Stimulated activated CD4-positive, alpha-beta T cell treated with anti-CD3 and anti-CD28 coated beads, TNF-alpha, amount 100 ng/mL, for 4 hours (primary cell): ENCODE results near the gene CACNB2.
"Not testable (repeated sequence)": the region's sequence is repeated elsewhere in the genome, so short reads cannot be mapped to it uniquely, and the experiment has no call there.

Experiments
- DNase-seq, 3 experiments: peaks; one replicate each; pipeline ENCODE4 v3.0.0-alpha.2; 2020; ENCODE audit warnings: low read depth in 3 of 3

Gene CACNB2

DNA sequence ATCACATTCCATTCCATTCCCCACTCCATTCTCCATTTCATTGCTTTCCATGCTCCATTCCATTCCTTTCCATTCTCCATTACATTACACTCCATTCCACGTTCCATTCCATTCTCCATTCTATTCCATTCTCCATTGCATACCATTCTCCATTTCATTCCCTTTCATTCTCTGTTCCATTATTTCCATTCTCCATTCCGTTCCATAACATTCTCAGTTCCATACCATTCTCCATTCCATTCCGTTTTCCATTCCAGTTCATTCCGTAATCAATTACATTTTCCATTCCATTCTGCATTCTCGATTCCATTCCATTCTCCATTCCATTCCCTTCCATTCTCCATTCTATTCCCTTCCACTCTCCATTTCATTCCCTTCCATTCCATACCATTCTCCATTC is 424.8 kb downstream of the CACNB2 start:
- DNase-seq, result no peak

DNA sequence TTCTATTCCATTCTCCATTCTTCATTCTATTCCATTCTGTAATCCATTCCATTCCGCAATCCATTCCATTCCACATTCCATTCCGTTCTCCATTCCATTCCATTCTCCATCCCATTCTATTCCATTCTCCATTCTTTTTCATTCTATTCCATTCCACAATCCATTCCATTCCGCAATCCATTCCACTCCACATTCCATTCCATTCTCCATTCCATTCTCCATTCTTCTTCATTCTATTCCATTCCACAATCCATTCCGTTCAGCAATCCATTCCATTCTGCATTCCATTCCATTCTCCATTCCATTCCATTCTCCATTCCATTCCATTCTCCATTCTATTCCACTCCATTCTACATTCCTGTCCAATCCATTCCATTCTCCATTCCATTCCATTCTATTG is 426.0 kb downstream of the CACNB2 start:
- no peak for DNase-seq

DNA sequence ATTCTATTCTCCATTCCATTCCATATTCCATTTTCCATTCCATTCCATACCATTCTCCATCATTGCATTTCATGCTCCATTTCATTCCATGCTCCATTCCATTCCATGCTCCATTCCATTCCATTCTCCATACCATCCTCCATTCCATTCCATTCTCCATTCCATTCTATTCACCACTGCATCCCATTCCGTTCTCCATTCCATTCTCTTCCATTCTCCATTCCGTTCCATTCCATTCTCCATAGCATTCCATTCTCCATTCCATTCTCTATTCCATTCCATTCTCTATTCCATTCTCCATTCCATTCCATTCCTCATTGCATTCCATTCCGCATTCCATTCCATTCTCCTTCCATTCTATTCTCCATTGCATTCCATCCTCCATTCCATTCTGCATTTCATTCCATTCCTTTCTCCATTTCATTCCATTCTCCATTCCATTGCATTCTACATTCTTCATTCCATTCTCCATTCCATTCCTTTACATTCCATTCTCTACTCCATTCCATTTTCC is 427.2 kb downstream of the CACNB2 start:
- DNase-seq, result no peak

DNA sequence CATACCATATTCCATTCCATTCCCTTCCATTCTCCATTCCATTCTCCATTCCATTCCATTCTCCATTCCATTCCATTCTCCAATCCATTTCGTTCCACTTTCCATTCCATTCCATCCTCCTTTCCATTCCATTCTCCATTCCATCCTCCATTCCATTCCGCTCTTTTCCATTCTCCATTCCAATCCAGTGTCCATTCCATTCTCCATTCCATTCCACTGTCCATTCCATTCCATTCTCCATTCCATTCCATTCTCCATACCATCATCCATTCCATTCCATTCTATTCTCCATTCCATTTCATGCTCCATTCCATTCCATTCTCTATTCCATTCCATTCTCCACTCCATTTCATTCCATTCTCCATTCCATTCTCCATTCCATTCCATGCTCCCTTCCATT is 430.2 kb downstream of the CACNB2 start:
- DNase-seq, result not testable (repeated sequence)

DNA sequence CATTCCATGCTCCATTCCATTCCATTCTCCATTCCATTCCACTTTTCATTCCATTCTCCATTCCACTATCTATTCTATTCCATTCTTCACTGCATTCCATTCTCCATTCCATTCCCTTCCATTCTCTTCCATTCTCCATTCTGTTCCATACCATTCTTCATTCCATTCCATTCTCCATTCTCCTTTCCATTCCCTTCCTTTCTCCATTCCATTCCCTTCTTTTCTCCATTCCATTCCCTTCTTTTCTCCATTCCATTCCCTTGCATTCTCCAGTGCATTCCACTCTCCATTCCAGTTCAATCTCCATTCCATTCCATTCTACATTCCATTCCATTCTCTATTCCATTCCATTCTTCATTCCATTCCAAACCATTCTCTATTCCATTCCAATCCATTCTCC is 430.9 kb downstream of the CACNB2 start:
- no peak for DNase-seq

DNA sequence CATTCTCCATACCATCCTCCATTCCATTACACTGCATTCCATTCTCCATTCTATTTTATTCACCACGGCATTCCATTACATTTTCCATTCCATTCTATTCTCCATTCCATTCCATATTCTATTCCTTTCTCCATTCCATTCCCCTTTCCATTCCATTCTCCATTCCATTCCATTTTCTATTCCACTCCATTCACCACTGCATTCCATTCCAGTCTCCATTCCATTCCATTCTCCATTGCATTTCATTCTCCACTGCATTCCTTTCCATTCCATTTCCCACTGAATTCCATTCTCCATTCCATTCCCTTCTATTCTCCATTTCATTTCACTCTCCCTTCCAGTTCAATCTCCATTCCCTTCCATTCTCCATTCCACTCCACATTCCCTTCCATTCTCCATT is 431.6 kb downstream of the CACNB2 start:
- DNase-seq, result no peak

DNA sequence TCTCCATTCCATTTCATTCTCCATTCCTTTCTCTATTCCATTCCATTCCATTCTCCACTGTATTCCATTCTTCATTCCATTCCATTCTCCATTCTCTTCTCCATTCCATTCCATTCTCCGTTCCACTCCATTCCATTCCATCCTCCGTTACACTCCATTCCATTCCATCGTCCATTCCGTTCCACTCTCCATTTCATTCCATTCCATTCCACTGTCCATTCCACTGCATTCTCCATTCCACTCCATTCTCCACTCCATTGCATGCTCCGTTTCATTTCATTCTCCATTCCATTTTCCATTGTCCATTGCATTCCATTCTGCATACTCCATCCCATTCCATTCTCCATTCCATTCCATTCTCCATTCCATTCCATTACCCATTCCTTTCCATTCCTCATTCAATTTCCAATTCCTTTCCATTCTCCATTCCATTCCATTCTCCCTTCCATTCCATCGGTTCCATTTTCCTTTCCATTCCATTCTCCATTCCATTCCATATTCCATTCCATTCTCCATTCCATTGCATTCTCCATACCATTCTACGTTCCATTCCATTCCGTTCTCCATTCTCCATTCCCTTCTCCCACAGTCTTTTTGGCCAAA is 432.8 kb downstream of the CACNB2 start:
- DNase-seq, result no peak

DNA sequence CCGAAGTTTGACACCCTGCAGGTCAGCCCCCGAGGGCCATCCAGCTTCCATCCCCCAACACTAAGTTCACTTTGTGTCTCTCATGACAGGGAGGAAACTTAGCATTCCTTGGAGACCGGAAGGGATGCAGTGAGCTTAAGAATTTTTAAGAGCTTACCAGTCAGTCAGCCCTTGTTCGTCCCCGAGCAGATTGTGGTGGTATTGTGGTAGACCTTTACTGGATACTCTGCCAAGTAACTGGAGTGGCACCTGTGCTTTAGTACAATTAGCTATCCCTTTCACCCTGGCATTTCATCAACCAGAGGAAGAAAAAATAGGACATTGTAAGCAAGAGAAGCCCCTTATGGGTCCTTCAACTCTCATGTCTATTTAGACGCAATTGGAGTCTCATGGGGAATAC is 436.4 kb downstream of the CACNB2 start:
- no peak for DNase-seq

DNA sequence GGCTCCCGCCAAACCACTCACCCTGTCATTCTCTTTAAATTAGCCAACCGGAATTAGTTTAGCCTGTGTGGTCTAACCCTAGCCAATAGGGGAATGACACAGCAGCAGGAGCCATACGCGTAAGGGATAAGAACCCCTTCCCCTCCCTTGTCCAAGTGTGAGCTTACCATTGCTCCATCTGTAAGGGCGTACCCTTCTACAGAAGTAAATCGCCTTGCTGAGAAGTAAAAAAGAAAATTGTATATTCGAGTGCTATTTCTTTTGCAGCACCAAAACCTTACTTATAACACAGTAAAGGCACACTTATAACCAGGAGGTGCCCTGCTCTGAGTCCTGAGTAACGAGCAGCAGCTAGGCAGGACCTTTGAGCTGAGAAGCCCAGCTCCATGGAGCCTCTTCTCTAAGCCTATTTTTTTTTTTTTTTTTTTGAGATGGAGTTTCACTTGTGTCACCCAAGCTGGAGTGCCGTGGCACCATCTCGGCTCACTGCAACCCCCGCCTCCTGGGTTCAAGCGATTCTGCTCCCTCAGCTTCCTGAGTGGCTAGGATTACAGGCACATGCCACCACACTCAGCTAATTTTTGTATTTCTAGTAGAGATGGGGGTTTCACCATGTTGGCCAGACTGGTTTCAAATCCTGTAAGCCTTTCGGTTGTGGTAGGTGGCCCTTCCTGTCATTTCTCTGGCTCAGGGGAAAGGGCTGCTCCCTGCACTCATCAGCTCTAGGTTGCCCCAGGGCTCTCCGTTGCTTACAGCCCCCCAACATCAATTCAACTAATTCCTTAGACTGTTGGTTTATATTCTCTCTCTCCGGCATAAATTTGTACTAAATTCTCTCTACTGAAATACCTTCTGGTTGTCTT is 437.8 kb downstream of the CACNB2 start:
- DNase-seq, result no peak

DNA sequence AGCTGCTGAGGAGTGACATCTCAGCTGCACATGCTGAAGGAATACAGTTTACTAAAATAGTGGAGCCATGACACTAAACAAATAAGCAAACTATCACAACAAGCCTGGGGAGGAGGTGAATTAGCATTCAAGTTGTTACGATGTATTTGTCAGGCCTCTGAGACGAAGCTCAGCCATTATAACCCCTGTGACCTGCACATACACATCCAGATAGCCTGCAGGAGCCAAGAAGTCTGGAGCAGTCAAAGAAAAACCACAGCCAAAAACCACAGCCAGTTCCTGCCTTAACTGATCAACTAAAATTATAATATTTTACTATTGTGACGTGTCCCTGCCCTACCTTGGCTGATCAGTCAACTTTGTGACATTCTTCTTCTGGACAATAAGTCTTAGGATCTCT is 442.6 kb downstream of the CACNB2 start:
- DNase-seq, result no peak

DNA sequence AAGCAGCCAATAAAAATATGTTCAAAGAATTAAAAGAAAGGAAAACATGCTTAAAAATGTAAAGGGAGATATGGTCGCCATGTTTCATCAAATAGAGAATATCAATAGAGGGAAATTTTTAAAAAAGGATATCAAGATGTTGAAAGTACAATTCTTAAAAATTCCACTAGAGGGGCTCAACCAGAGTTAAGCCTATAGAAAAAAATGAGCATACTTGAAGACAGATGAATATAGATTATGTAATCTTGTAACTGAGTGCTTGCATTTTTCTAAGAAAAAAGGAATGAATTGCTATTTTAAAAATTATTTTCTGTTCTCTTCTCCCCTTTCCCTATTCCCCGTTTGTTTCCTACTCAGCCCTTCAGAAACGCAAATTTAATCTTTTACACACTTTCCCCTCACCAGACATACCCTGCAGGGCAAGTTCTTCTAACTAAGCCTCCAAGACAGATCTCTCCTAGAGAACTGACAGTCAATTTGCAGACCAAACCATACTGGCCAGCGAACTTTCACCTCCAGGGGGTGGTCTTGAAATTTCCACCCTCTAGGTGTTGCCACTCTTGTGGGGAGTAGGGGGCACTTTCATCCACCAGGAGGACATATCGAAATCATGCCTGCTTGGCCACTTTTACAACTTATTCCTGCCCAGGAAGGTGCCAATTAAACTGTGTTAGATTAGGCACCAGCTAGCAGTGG is 443.5 kb downstream of the CACNB2 start:
- no peak for DNase-seq

DNA sequence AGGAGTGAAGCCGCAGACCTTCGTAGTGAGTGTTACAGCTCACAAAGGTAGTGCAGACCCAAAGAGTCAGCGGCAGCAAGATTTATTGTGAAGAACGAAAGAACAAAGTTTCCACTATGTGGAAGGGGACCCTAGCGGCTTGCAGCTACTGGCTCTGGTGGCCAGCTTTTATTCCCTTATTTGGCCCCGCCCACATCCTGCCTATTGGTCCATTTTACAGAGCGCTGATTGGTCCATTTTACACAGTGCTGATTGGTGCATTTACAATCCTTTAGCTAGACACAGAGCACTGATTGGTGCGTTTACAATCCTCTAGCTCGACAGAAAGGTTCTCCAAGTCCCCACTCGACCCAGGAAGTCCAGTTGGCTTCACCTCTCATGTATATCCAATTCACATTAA is 446.4 kb downstream of the CACNB2 start:
- DNase-seq, result not testable (repeated sequence)

DNA sequence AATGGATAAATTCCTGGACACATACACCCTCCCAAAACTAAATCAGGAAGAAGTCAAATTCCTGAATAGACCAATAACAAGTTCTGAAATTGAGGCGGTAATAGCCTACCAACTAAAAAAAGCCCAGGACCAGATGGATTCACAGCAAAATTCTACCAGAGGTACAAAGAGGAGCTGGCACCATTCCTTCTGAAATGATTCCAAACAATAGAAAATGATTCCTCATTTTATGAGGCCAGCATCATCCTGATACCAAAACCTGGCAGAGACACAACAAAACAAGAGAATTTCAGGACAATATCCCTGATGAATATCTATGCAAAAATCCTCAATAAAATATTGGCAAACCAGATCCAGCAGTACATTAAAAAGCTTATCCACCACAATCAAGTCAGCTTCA is 450.9 kb downstream of the CACNB2 start:
- not testable (repeated sequence) for DNase-seq
